NCI-H2196 (cell line): Measurements from ENCODE around the gene SPDYE11.
"Not testable (repeated sequence)": the region's sequence is repeated elsewhere in the genome, so short reads cannot be mapped to it uniquely, and the experiment has no call there.

ENCODE experiments used
- DNase-seq: peaks from one replicate; lab custom pipeline; 2025; ENCODE audit not compliant: unreplicated experiment; lab: John Stamatoyannopoulos, UW

Gene SPDYE11, protein sequence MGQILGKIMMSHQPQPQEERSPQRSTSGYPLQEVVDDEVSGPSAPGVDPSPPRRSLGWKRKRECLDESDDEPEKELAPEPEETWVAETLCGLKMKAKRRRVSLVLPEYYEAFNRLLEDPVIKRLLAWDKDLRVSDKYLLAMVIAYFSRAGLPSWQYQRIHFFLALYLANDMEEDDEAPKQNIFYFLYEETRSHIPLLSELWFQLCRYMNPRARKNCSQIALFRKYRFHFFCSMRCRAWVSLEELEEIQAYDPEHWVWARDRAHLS

DNA sequence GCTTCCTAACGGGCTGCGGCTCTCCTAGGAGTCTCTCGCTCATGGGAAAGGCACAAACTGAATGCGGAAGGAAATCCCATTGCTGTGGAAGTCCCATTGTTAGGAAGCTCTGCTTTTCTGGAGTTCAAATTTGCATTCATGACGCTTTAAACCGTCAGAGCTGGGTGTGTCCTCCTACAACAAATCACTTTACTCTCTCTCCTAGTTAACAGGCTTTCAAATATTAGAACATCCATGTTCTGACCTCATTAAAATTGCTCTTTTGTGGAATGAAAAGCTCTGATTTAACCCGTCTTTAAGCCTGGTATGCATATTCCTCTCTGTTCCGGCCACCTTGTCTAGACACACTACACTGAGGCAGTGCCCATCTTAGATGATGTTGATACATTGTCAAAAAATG, at the start of gene SPDYE11:
TSS of gene SPDYE11 (minus strand) at position 101 of the 400 bp plus-strand sequence. CDS start 1,800 bp downstream, outside the sequence.
- not testable (repeated sequence) for DNase-seq

DNA sequence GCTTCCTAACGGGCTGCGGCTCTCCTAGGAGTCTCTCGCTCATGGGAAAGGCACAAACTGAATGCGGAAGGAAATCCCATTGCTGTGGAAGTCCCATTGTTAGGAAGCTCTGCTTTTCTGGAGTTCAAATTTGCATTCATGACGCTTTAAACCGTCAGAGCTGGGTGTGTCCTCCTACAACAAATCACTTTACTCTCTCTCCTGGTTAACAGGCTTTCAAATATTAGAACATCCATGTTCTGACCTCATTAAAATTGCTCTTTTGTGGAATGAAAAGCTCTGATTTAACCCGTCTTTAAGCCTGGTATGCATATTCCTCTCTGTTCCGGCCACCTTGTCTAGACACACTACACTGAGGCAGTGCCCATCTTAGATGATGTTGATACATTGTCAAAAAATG, 28.2 kb upstream of the SPDYE11 start, which contains the start of gene SPDYE9:
TSS of gene SPDYE9 (minus strand) at position 101 of the 400 bp plus-strand sequence. CDS start 1,800 bp downstream, outside the sequence.
- DNase-seq: not testable (repeated sequence)

DNA sequence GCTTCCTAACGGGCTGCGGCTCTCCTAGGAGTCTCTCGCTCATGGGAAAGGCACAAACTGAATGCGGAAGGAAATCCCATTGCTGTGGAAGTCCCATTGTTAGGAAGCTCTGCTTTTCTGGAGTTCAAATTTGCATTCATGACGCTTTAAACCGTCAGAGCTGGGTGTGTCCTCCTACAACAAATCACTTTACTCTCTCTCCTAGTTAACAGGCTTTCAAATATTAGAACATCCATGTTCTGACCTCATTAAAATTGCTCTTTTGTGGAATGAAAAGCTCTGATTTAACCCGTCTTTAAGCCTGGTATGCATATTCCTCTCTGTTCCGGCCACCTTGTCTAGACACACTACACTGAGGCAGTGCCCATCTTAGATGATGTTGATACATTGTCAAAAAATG, 28.0 kb downstream of the SPDYE11 start, which contains the start of gene SPDYE8:
TSS of gene SPDYE8 (minus strand) at position 101 of the 400 bp plus-strand sequence. CDS start 1,800 bp downstream, outside the sequence.
- not testable (repeated sequence) for DNase-seq

DNA sequence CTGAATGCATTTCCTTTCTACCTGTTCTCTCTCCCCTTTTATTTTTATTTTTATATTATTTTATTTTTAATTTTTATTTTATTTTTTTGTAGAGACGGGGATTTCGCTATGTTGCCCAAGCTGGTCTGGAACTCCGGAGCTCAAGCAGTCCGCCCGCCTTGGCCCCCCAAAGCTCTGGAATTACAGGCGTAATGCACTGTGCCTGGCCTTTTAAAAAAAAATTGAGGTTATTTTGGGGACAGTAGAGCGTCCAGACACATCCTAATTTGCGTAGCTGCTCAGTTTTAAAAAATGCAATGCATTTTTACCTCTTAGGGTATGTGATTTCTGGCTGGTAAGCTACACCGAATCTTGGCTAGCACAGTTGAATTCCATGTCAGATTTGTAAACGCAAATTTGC, 51.2 kb downstream of the SPDYE11 start:
- DNase-seq: not testable (repeated sequence)

DNA sequence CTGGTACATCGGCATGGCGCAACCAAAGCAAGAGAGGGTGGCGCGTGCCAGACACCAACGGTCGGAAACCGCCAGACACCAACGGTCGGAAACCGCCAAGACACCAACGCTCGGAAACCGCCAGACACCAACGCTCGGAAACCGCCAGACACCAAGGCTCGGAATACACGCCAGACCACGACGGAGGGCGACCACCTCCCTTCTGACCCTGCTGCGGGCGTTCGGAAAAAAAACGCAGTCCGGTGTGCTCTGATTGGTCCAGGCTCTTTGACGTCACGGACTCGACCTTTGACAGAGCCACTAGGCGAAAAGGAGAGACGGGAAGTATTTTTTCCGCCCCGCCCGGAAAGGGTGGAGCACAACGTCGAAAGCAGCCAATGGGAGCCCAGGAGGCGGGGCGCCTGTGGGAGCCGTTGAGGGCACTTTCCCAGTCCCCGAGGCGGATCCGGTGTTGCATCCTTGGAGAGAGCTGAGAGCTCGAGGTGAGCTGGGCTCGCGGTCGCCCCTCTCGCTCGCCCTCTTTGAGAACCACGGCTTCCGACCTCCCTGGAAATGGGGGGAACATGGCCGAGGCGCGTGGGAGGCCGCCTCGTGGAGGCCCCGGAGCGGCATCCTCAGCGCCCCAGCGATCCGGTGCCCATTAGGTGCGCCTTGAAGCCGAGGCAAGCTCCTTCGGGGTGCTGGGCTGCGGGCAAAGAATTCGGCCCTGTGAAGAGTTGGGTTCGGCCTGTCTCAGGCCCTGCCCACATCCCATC, 51.8 kb downstream of the SPDYE11 start:
- DNase-seq: not testable (repeated sequence)

DNA sequence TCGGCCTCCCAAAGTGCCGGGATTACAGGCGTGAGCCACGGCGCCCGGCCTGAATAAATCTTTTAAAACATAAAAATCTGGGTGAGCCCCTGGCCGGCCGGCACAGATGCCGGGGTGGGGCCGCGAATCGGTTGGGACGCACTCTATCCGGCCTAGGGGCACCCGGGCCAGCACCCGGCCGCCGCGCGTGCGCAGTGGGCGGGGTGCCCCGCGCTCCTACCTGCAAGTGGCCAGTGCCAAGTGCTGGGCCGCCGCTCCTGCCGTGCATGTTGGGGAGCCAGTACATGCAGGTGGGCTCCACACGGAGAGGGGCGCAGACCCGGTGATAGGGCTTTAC, 52.4 kb downstream of the SPDYE11 start:
- not testable (repeated sequence) for DNase-seq

DNA sequence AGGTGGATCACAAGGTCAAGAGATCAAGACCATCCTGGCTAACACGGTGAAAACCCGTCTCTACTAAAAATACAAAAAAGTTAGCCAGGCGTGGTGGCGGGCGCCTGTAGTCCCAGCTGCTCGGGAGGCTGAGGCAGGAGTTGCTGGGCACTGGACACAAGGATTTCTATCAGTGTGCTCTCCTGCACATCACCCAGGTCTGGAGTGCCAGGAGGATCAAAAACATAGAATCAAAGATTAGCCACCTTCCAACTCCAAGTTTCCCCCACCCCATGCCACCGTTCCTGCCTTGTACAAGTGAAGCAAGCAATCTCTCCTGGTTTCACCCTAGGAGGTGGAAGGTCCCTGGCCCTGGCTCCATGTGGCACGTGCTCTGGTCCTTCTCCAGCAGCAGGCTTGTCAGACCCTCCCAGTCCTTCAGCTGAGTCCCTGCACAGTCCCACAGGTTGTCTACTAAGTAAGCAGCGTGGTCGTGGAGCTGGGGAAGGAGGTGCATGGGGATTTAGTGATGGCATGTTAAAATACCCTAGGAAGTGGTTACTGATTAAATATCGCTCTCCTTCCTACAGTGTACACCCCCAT, 59.7 kb downstream of the SPDYE11 start:
- DNase-seq: not testable (repeated sequence)
